ENCODE data around the gene ABITRAM. TPM values are rescaled to one million over a fixed set of nuclear protein-coding genes. Genes with fewer than 3 reads are reported as not detected.
"Not testable (repeated sequence)": the region's sequence is repeated elsewhere in the genome, so short reads cannot be mapped to it uniquely, and the experiment has no call there.

Gene ABITRAM, protein sequence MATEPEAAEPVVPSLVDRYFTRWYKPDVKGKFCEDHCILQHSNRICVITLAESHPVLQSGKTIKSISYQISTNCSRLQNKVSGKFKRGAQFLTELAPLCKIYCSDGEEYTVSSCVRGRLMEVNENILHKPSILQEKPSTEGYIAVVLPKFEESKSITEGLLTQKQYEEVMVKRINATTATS
- 8.7 and 15.4 TPM in 2 replicates for total RNA-seq (2014; rRNA removed; shearing (Covaris generic))

DNA sequence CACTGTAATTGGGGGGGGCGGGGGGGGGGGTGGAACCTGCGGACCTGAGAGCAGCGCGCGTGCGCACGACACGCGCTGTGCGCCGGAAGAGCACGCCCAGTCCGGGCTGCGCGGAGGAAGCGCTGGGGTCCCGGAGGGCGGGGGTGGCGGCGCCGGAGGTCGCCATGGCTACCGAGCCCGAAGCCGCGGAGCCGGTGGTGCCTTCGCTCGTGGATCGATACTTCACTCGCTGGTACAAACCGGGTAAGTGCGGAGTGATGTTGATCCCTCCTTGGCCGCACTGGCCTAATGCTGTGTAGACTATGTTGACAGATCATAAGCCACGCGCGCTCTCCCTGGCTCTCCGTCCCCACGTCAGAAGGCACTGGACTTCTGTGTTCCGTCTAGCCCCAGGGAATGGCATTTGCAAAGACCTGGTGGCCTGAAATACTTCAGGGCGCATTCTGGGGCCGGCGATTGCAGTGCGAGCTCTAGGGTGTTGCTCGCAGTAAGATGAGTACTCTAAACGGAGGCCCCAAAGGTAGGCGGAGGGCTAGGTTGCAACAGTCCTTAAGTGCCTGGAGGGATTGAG is at the start of gene ABITRAM:
ABITRAM (plus strand) TSS at position 78 of the 571 bp plus-strand sequence; CDS start at position 165, 87 bp downstream.
- peak; percentile 81 for DNase-seq (ENCODE audit: low read depth)

DNA sequence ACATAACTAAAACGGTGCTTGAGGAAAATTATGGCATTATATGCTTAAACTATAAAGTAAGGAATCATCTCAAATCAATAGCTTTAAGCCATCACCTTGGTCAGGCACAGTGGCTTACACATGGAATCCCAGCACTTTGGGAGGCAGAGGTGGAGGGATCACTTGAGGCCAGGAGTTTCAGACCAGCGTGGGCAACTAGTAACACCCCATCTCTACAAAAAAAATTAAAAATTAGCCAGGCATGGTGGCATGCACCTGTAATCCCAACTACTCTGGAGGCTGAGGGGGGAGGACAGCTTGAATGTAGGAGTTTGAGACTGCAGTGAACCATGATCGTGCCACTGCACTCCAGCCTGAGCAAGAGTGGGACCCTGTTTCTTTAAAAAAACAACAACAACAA is 49.5 kb upstream of the ABITRAM start:
- DNase-seq (ENCODE audit: low read depth) = no peak

DNA sequence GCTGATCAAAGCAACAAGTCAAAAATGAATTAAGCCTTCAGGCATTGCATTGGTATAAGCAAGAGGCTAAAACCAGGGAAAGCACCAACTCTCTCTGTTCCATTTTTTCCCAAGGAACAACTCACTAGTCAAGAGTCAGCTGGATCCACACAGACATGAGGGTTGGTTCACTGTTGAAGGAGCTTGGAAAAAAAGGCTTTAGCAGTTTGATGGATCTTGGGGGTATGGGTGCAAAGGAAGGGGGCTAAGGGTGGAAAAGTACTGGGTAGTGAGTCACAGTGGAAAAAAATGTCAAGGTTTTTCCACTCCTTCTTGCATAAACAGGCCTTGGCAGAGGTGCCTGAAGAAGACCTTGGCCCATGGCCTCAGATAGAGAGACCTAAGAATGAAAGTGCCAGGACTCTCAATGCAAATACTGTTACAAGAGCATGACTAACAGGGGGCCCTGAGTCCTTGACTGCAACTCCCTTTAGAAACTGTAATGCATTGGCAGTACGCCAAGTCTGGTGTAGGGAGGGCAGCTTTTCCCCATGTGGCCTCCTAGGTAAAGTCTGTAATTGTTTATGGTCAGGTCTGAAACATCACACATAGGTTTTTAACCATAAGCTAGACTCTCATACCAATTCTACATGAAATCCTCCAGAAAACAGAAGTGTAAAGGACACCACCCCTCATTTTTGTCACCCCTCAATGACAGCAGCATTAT is 48.4 kb upstream of the ABITRAM start:
- DNase-seq (ENCODE audit: low read depth) = peak; percentile 89

DNA sequence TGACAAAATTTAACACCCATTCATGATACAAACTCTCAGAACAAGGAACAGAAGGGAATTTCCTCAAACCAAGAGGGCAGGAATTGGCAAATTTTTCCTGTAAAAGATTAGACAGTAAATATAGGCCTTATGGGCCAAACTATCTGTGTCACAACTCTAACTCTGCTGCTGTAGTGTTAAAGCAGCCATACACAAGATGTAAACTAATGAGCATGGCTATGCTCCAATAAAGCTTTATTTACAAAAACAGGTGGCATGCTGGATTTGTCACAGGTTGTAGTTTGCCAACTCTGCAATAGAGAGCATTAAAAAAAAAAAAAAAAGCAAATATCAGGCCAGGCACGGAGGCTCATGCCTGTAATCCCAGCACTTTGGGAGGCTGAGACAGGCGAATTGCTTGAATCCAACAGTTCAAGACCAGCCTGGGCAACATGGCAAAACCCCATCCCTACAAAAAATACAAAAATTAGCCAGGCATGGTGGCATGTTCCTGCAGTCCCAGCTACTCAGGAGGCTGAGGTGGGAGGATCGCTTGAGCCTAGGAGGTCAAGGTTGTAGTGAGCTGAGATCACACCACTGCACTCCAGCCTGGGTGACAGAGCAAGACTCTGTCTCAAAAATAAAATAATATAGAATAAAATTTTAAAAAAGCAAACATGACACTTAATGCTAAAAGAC is 47.5 kb upstream of the ABITRAM start:
- DNase-seq (ENCODE audit: low read depth) = not testable (repeated sequence)

DNA sequence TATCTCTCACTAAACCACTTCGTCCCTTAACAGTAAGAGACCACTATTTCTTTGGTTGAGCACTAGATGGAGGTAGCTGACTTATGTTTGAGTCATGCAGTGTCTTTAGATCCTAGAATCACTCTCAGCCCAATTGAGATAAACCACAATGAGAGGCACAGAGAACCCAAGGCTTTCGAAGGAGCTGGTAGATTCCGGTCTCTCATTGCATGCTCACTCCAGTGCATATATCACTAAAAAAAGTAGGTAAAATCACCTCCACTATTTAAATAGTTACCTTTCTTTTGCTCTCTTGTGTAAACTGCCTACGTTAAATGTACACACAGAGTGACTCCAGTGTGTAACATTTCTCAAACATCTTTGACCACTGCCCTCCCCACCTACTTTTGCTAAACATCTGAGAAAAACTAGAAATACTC is 44.5 kb upstream of the ABITRAM start:
- DNase-seq (ENCODE audit: low read depth) = peak; percentile 50

DNA sequence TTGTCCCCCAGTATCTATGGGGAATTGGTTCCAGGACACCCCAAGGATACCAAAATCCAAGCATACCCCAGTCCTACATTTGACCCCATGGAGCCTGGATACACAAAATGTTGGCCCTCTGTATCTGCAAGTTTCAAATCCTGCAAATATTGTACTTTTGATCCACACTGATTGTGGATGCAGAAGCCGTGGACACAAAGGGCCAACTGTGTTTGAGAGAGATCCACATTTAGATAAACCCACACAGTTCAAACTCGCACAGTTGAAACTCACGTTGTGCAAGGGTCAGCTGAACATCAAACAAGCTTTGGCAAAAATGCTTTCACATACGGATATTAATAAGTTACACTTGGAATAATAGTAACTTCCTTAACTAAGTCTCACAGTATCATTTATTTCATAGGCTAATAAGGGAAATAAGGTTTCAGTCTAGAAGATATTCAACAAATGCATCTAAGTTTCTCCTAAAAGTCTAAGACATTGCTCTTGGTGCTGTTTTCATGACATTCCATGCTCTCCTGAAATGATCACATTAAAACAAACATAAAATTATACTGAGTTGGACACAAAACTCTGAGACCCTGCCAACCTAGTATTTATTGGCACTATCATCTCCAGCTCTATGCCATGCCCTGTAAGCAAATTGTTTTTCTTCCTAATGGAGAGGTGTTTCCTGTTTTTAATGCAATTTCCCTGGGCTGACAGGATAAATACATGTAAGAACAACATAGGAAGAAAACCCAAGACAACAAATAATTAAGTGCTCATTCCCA is 39.8 kb upstream of the ABITRAM start:
- DNase-seq (ENCODE audit: low read depth) = no peak

DNA sequence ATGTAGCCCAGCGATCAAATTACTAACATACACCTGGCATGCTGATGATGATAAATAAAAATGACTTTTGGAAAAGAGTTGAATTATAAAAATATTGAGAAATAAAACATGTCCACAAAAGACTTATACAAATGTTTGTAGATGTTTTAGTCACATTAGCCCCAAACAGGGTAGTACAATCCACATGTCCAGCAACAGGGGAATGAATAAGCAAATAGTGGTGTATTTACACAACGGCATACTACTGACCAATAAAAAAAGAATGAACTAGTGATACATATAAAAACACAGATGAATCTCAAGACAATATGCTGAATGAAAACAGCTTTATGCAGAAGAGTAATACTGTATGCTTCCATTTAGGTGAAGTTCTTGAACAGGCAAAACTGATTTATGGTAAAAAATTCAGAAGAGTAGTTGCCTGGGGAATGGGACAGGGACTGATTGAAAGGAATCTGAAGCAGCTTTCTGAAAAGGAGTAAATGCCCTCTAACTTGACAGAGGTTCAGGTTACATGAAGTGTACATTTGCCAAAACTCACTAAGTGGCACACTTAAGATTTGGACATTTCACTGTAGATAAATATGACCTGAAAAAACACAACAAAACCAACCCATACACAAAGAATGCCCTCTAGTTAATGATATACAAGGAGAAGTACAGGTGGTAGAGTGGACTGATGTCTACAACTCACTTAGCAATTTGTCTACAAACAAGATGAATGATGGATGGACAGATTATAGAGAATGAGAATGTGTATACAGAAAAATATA is 36.7 kb upstream of the ABITRAM start:
- no peak for DNase-seq (ENCODE audit: low read depth)

DNA sequence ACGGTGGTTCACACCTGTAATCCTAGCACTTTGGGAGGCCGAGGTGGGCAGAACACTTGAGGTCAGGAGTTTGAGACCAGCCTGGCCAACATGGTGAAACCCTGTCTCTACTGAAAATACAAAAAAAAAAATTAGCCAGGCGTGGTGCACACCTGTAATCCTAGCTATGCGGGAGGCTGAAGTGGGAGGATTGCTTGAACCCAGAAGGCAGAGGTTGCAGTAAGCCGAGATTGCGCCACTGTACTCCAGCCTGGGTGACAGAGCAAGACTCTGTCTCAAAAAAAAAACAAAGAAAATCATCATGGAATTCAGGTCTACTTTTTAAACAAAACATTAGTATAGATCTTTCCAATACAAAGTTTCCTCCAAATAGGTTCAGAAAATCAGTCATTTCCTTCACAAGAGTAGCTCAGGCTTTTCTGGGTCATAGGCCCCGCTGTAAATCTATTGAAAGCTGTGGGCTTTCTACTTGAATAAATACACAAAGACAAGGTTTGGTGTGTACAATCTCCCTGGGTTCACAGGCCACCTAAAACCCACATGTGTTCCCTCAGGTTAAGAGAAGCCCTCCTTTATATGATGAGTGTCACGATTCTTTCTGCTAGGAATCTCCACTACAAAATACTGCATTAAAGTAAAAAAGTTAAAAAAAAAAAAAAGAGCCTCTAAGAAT is 35.0 kb upstream of the ABITRAM start:
- DNase-seq (ENCODE audit: low read depth) = not testable (repeated sequence)

DNA sequence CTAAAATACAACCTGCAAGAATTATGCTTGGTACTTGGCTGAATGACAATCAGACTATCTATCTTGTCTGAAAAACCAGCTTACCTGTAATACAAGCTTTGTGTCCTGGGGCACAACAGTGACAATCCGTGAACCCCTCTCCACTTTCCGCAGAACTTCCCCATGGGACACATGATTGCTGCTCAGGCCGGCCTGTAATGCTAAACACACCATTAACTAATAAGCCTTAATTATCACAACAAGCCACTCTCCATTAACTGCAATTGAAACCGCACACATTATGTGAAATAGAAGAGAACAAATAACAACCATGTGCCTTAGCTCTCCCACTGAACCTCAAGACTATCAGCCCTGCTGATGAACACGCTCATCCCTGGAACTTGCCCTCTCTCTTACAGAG is 34.0 kb upstream of the ABITRAM start:
- DNase-seq (ENCODE audit: low read depth) = no peak

DNA sequence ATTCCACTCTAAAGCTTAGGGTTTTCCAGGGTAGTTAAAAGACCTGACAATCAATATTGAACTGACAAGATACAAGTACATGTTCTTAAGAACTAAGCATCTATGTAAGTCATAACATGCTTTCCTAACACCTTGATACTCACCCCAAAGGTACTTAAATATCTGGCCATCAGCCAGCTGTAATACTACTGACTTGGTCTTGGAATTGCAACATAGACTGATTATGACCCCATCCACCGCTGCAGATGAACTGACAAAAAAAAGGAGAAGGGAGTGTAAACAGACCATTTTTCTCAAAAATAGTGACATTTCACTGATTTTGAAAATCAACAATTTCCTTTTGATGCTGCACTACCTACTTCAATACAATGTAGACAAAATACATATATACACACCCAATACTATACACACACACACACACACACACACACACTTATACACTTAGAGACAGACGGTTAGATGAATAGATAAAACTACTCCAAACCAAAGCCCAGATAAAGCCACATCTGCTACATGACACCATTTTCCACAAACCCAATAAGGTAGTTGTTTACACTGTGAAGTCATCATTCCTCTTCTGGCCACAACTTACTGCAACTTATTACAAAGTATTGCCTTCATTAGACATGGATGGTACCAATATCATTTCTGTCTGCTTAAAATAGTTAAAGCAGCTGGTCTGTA is 30.6 kb upstream of the ABITRAM start:
- no peak for DNase-seq (ENCODE audit: low read depth)

DNA sequence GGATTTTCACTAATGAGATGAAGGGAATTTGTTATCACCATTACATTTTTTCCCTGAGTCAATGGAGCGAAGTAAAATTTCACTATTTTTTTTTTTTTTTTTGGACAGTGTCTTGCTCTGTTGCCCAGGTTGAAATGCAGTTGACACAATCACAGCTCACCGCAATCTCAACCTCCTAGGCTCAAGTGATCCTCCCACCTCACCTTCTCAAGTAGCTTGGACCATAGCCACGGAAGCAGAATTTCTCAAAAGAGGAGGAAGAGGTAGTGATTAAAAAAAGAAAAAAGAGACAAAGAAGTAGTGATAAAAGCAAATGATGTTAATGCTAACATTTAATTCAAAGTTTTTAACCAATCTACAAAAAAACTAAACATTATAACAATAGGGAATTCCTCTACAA is 30.0 kb upstream of the ABITRAM start:
- DNase-seq (ENCODE audit: low read depth) = no peak

DNA sequence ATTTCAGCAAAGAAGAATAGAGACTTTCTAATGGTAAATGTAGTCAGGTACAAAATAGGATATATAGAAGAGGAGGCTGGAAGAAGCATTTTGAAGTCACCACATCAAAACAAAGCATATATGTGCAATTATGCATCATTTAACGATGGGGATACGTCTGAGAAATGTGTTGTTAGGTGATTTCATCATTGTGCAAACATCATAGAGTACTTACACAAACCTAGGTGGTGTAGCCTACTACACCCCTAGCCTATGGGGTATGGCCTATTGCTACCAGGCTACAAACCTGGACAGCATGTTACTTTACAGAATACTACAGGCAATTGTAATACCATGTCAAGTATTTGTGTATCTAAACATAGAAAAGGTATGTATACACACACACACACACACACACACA is 28.7 kb upstream of the ABITRAM start:
- DNase-seq (ENCODE audit: low read depth) = no peak

DNA sequence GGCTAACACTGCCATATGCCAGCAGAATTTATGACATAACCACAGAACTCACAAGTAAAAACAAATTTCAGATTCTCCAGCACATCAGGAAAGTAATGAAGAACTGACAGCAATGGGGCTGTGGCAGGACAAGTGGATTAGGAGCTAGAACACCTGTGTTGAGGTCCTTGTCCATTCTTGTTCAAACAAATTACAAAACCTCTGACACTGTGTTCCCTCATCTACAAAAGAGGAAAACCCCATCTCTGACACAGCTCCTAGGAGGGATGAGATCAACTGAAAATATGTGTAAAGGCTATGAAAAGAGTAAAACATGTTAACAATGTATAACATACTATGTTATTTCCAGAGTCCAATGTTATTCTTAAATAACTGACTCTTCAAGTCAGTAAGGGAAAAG is 23.8 kb upstream of the ABITRAM start:
- no peak for DNase-seq (ENCODE audit: low read depth)

DNA sequence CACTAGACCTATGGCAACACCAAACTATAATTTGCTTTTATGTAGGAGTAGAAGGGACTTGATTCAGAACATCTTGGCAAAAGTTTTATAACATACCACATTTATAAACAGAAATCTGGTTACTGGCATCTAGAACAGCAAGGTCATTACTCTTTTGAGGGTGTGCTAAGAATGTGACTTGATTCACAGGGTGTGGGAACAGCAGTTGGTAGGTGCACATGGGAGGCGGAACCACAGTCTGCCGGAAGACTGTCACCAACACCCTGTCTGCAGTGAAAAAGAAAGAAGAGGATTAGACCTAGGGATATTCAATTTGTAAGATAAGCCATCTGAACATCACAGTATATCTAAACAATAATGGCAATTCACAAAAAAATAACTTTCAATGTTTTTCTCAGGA is 23.3 kb upstream of the ABITRAM start:
- DNase-seq (ENCODE audit: low read depth) = no peak

DNA sequence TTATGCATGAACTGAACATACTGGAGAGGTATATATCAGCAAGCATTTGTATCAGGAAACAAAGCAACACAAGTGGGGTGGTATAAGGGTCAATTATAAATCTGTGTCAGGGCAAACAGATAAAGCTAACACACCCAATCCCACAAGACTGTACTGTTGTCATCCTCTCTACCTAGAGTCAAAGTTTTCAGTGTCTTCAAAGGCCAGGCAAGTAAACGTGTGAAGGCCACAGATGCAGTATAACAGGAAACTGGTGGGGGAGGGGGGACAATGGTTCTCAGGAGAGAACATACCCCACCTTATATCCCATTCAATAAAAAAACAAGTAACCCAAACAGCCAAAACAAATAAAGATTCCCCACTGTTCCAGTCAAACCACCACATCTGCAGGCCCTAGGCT is 22.4 kb upstream of the ABITRAM start:
- no peak for DNase-seq (ENCODE audit: low read depth)

DNA sequence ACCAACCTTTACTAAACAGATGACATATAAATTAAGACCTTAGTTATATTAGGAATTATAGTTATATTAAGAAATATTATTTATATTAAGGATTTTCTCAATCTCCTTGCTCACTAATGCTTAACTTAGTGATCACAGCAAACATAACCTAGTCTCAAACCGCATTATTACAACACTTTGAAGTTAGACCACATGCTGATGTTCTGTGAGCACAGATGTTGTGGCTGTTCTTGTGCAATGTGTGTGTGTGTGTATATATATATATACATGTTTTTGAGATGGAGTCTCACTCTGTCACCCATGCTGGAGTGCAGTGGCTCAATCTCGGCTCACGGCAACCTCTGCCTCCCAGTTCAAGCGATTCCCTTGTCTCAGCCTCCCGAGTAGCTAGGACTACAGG is 20.8 kb upstream of the ABITRAM start:
- DNase-seq (ENCODE audit: low read depth) = no peak

DNA sequence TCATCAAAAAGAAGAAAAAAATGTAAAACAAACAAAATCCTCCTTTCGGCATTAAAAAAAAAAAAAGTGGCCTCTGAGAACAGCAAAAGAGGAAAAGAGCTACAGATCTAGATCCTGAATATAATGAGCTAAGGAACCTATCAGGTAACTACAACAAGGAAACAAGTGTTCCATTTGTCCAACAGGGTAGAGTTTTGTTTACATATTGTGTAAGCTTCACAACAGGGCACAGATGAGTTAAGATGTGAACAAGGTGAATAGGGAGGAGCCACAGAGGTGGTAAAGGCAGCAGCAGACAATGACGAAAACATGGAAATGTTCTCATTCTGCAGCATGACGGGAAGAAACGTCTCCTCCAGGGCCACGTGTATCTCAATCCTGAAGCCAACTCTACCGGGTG is 14.7 kb upstream of the ABITRAM start:
- no peak for DNase-seq (ENCODE audit: low read depth)

DNA sequence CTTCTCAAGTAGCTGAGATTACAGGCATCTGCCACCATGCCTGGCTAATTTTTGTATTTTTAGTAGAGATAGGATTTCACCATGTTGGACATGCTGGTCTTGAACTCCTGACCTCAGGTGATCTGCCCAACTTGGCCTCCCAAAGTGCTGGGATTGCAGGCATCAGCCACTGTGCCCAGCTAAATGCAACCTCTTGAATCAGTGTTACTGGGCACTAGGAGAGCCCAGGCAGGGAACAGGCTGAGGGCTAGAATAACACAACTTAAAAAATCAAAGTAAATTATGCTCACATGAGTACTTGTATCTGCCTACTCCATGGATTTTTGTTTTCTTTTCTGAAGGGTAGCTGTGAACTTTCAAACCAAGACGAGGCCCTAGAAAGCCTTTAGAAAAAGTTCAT is 13.8 kb upstream of the ABITRAM start:
- DNase-seq (ENCODE audit: low read depth) = not testable (repeated sequence)

DNA sequence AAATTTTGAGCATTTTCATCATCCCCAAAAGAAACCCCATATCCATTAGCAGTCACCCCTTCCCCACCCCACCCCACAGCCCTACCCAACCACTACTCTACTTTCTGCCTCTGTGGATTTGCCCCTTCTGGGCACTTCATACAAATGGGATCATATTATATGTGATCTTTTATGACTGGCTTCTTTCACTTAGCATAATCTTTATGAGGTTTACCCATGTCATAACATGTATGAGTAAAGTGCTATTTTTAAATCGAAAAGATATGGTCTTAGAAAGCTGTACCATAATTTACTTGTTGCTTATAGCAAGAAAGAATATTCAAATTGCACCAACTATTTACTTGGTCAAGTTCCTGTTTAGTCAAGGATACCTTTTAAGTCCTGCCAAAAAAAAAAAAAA is 13.0 kb upstream of the ABITRAM start:
- no peak for DNase-seq (ENCODE audit: low read depth)

DNA sequence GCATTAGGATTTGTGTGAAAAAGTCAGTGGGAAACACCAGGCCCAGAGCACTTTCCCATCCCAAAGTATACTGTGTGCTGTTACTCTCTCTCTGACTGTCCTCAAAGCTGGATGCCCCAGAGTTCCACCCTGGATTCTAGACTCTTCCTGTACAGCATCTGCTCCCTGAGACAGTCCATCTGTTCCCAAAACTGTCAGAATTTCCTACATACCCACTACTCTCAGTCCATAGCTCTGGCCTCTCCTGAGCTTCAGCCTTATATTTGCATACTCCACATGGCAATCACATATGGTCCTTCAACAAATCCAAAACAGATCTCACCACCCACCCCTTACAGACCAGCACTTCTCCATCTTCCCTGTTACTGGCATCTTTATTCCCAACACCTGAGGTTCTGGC is 9.7 kb upstream of the ABITRAM start:
- DNase-seq (ENCODE audit: low read depth) = no peak
